ENCODE results near the gene CYFIP1.

CYFIP1 gene

DNA sequence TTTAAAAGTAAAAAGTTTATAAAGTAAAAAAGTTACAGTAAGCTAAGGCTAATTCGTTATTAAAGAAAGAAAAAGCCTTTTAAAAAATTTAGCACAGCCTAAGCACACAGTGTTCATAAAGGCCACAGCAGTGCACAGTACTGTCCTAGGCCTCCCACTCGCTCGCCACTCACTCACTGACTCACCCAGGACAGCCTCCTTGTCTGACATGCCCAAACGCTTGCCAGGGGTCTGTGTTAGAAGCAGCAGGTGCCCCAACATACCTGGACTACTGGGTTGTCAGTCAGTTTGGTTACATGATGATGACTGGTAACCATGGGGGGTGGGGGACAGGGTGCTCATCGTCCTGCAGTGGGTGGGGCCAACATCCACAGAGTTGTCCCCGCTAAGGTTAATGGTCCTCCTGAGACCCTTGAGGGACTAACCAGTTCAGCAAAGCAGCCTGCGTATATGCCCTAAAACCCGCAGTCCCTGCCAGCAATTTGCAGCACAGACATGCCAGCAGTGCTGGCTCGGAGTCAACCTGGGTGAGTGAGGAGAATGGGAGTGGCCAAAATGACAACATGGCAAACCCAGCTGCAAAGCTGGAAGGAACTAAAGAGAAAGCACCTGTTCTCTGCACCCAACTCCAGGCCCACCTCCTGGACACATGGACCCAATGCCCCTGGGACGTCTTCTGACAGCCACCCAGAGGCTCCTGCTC, 49.2 kb downstream of the CYFIP1 start:
- TF ChIP-seq TAF1 (IDR thresholded peaks at IDR 0.05; ENCODE audit: low read depth), result no peak
- 0 out of 2 replicates have a peak, but pooled peaks have one; percentile 13 for TF ChIP-seq NFIC (IDR thresholded peaks at IDR 0.05)

- TF ChIP-seq ZBTB7A (IDR thresholded peaks at IDR 0.05; ENCODE audit: low read depth), result no peak
- TF ChIP-seq, protein P1, sequence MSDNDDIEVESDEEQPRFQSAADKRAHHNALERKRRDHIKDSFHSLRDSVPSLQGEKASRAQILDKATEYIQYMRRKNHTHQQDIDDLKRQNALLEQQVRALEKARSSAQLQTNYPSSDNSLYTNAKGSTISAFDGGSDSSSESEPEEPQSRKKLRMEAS (IDR thresholded peaks at IDR 0.05), result no peak
- TF ChIP-seq CEBPB (IDR thresholded peaks at IDR 0.05), result no peak
- TF ChIP-seq, protein P2, sequence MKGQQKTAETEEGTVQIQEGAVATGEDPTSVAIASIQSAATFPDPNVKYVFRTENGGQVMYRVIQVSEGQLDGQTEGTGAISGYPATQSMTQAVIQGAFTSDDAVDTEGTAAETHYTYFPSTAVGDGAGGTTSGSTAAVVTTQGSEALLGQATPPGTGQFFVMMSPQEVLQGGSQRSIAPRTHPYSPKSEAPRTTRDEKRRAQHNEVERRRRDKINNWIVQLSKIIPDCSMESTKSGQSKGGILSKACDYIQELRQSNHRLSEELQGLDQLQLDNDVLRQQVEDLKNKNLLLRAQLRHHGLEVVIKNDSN (IDR thresholded peaks at IDR 0.05), result no peak
- TF ChIP-seq FOXM1 (IDR thresholded peaks at IDR 0.05; ENCODE audit: borderline replicate concordance, low read depth), result no peak
- TF ChIP-seq TEAD4 (IDR thresholded peaks at IDR 0.05), result no peak
- TF ChIP-seq EP300 (IDR thresholded peaks at IDR 0.05; ENCODE audit: borderline replicate concordance), result no peak
- no peak for TF ChIP-seq REST (IDR thresholded peaks at IDR 0.05; ENCODE audit: low read depth)
- no peak for TF ChIP-seq CREB1 (IDR thresholded peaks at IDR 0.05; ENCODE audit: low read depth)
- TF ChIP-seq TCF12 (IDR thresholded peaks at IDR 0.05; ENCODE audit: low read depth), result no peak
- TF ChIP-seq EGR1 (IDR thresholded peaks at IDR 0.05), result no peak
Observed at GRCh38 chr15:22927761-22928160, 52.4 kb downstream of the CYFIP1 start.

DNA sequence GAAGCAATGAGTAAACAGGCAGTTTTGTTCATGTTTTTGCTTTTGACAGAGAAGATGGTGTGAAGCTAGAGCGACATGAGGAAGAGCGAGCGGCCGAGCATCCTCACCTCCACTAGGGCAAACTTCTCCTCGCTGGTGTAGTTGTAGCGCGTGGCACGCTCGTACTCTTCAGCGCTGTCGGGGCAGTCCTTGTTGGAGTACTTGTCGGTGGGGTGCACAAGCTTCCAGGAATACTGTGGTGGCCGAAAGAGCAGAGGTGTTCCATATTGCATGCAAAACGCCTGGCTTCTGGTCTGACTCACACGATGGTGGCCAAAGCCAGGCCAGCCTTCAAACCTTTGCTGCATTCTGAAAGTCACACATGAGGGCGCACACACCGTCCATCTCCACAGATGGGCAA, 54.3 kb downstream of the CYFIP1 start:
- TF ChIP-seq CREB1 (IDR thresholded peaks at IDR 0.05; ENCODE audit: low read depth) (no peak), TAF1 (IDR thresholded peaks at IDR 0.05; ENCODE audit: low read depth) (no peak), FOXM1 (IDR thresholded peaks at IDR 0.05; ENCODE audit: borderline replicate concordance, low read depth) (no peak), YY1 (IDR thresholded peaks at IDR 0.05; ENCODE audit: low read depth) (no peak), NFIC (IDR thresholded peaks at IDR 0.05) (no peak), CEBPB (IDR thresholded peaks at IDR 0.05) (no peak), TEAD4 (IDR thresholded peaks at IDR 0.05) (no peak), RAD21 (IDR thresholded peaks at IDR 0.05; ENCODE audit: low read depth) (no peak), TCF12 (IDR thresholded peaks at IDR 0.05; ENCODE audit: low read depth) (no peak), REST (IDR thresholded peaks at IDR 0.05; ENCODE audit: low read depth) (no peak), EGR1 (IDR thresholded peaks at IDR 0.05) (no peak), ZBTB7A (IDR thresholded peaks at IDR 0.05; ENCODE audit: low read depth) (no peak), EP300 (IDR thresholded peaks at IDR 0.05; ENCODE audit: borderline replicate concordance) (no peak)
- TF ChIP-seq, protein P1 (IDR thresholded peaks at IDR 0.05), result no peak
- TF ChIP-seq, protein P2 (IDR thresholded peaks at IDR 0.05), result no peak

- TF ChIP-seq FOXM1 (IDR thresholded peaks at IDR 0.05; ENCODE audit: borderline replicate concordance, low read depth), result no peak
- TF ChIP-seq CEBPB (IDR thresholded peaks at IDR 0.05), result no peak
- TF ChIP-seq YY1 (IDR thresholded peaks at IDR 0.05; ENCODE audit: low read depth), result no peak
- TF ChIP-seq TAF1 (IDR thresholded peaks at IDR 0.05; ENCODE audit: low read depth), result no peak
- no peak for TF ChIP-seq EP300 (IDR thresholded peaks at IDR 0.05; ENCODE audit: borderline replicate concordance)
- TF ChIP-seq REST (IDR thresholded peaks at IDR 0.05; ENCODE audit: low read depth), result no peak
- TF ChIP-seq EGR1 (IDR thresholded peaks at IDR 0.05), result no peak
- TF ChIP-seq, protein P1 (IDR thresholded peaks at IDR 0.05), result no peak
- TF ChIP-seq, protein P2 (IDR thresholded peaks at IDR 0.05), result no peak
- no peak for TF ChIP-seq TCF12 (IDR thresholded peaks at IDR 0.05; ENCODE audit: low read depth)
- TF ChIP-seq TEAD4 (IDR thresholded peaks at IDR 0.05), result no peak
- no peak for TF ChIP-seq ZBTB7A (IDR thresholded peaks at IDR 0.05; ENCODE audit: low read depth)
- TF ChIP-seq CREB1 (IDR thresholded peaks at IDR 0.05; ENCODE audit: low read depth), result no peak
- TF ChIP-seq NFIC (IDR thresholded peaks at IDR 0.05), result no peak
- TF ChIP-seq RAD21 (IDR thresholded peaks at IDR 0.05; ENCODE audit: low read depth), result no peak
Observed at GRCh38 chr15:22922003-22922402, 58.2 kb downstream of the CYFIP1 start.
